Progenitor cell of endocrine pancreas (in vitro differentiated cells): Measurements from ENCODE around the gene B4GALT5. TPM values are rescaled to one million over a fixed set of nuclear protein-coding genes. Genes with fewer than 3 reads are reported as not detected.

ENCODE experiments used
- DNase-seq: peaks from one replicate; pipeline ENCODE4 v3.0.0; 2021; ENCODE audit warnings: low spot score; ENCODE audit not compliant: unreplicated experiment
- H3K27ac Mint-ChIP-seq: 2 replicates; pipeline ENCODE4 v1.8.0; 2021; ENCODE audit warnings: mild to moderate bottlenecking, moderate library complexity, mixed read lengths
- H3K27me3 Mint-ChIP-seq: 2 replicates; pipeline ENCODE4 v1.8.0; 2021; ENCODE audit warnings: mixed read lengths
- H3K36me3 Mint-ChIP-seq: 2 replicates; pipeline ENCODE4 v1.8.0; 2022; ENCODE audit warnings: mixed read lengths; ENCODE audit not compliant: insufficient read depth
- H3K4me1 Mint-ChIP-seq: 2 replicates; pipeline ENCODE4 v1.8.0; 2021; ENCODE audit warnings: low read depth, mixed read lengths
- H3K4me3 Mint-ChIP-seq: 2 replicates; pipeline ENCODE4 v1.8.0; 2021; ENCODE audit warnings: low read depth, mild to moderate bottlenecking, moderate library complexity, mixed read lengths
- H3K9me3 Mint-ChIP-seq: 2 replicates; pipeline ENCODE4 v1.8.0; 2021; ENCODE audit warnings: low read depth, mixed read lengths
- total RNA-seq: library from RNA; stranded (reverse); gene quantifications from 2 replicates; pipeline ENCODE4 v1.2.1, GENCODE V29; 2021
- TF ChIP-seq, protein P1 (sequence below): fragments of 200-600 bp; sonication (generic); IDR thresholded peaks from one replicate; pipeline ENCODE4 v1.5.0; 2021; ENCODE audit warnings: antibody characterized with exemption, mild to moderate bottlenecking; ENCODE audit not compliant: unreplicated experiment

The B4GALT5 gene
- total RNA-seq, 1 donor from 2014 or later = 58.6 TPM

DNA sequence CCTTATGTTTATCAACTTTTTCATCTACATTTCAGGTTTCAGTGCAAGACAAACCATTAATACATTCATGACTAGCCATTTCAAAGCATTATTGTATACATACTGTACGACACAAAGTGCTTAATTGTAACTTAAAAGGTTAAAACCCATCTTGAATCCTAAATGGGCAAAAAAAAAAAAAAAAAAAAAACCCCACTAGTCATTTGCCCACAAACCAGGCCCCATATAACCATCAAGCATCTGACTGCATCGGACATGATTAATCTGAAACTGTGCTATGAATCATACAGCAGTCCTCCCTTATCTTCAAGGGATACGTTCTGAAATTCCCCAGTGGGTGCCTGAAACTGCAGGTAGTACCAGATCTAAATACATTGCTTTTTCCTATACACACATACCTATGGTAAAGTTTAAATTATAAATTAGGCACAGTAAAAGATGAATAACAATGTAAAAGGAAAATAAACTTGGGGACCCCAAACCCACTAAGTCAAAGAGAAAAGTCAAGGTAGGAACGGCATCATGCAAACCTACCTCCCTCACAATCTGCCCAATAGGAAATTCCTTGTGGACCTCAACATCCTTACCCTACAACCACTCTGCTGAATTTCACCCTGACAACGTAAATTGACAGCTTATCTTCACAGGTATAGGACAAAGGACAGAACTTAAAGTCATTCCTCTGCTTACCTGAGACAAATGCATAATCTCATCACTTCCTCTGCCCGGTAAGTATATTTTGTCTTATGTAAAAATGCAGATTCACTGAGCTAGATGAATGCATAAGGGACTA, 14.3 kb downstream of the B4GALT5 start:
- peak overlapping the region; percentile 62 for H3K27ac Mint-ChIP-seq
- H3K4me3 Mint-ChIP-seq = no peak overlapping the region
- H3K36me3 Mint-ChIP-seq = no peaks in the 10 kb centered on the region
- H3K4me1 Mint-ChIP-seq = peaks cover 26% of the 10 kb centered on the region
- TF ChIP-seq, protein P1, sequence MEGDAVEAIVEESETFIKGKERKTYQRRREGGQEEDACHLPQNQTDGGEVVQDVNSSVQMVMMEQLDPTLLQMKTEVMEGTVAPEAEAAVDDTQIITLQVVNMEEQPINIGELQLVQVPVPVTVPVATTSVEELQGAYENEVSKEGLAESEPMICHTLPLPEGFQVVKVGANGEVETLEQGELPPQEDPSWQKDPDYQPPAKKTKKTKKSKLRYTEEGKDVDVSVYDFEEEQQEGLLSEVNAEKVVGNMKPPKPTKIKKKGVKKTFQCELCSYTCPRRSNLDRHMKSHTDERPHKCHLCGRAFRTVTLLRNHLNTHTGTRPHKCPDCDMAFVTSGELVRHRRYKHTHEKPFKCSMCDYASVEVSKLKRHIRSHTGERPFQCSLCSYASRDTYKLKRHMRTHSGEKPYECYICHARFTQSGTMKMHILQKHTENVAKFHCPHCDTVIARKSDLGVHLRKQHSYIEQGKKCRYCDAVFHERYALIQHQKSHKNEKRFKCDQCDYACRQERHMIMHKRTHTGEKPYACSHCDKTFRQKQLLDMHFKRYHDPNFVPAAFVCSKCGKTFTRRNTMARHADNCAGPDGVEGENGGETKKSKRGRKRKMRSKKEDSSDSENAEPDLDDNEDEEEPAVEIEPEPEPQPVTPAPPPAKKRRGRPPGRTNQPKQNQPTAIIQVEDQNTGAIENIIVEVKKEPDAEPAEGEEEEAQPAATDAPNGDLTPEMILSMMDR = no peak
- H3K9me3 Mint-ChIP-seq = no peaks in the 10 kb centered on the region
- H3K27me3 Mint-ChIP-seq = no peaks in the 10 kb centered on the region
- no peak for DNase-seq

DNA sequence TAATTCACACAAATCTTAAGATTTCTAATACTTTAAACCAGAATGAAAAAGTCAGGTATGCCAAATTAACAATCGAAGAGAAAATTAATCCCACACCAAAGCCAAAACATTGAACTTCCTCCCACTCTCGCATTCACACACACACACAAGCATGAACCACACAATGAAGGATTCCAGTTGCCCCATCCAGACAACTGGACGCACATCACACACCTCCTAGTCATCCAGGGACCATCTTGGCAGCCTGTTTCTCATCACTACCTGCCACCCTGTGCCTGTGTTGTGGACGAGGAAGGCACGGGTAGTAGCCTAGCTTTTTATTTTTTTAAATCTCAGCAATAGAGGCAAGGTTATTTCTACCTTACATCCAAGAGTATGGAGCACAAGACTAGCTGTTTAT, 15.2 kb downstream of the B4GALT5 start:
- Mint-ChIP-seq H3K27me3 (no peaks in the 10 kb centered on the region), H3K36me3 (no peaks in the 10 kb centered on the region), H3K4me1 (peaks cover 26% of the 10 kb centered on the region), H3K27ac (no peak overlapping the region), H3K4me3 (no peak overlapping the region), H3K9me3 (no peaks in the 10 kb centered on the region)
- TF ChIP-seq, protein P1 = no peak
- DNase-seq = no peak

DNA sequence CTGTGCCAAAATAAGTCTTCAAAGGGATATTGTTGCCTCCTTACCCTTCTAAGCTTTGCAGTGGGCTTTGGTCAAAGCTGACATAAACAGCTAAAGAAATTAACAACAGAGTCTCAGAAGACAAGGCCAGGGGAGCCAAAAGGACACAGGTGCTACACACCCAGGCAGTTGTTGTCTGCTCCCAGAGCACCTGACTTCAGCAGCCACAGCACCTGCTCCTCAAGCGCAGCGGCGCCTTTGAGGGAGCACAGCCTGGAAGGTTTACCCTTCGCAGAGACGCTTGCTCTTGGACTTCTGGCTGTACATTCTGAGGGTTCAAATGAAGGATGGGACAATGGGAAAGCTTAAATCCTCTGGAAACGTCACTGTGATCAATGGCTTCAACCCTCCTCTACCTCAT, 16.6 kb downstream of the B4GALT5 start:
- H3K9me3 Mint-ChIP-seq = no peaks in the 10 kb centered on the region
- DNase-seq = no peak
- no peaks in the 10 kb centered on the region for H3K36me3 Mint-ChIP-seq
- no peak overlapping the region for H3K4me3 Mint-ChIP-seq
- H3K27me3 Mint-ChIP-seq = no peaks in the 10 kb centered on the region
- H3K4me1 Mint-ChIP-seq = peaks cover 24% of the 10 kb centered on the region
- TF ChIP-seq, protein P1 = no peak
- peak overlapping the region; percentile 40 for H3K27ac Mint-ChIP-seq

DNA sequence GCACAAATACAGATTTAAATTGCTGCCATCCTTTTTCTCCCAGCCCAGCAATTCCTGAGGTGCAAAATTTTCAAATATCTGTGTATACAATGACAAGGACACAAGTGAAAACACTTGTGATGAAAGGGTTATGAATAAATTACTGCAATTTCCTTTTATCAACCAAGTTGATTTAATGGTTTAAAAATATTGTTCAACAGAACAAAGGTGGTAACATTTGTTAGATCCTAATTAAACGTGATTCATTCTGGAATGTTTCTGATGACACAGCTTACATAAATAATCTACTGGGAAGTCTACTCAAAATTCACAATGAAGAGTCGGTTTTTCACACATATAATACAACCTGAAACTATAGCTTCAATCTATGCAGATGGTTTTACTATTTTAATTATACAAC, 17.1 kb downstream of the B4GALT5 start:
- no peaks in the 10 kb centered on the region for H3K27me3 Mint-ChIP-seq
- H3K4me3 Mint-ChIP-seq = no peak overlapping the region
- H3K27ac Mint-ChIP-seq = no peak overlapping the region
- TF ChIP-seq, protein P1 = no peak
- no peaks in the 10 kb centered on the region for H3K36me3 Mint-ChIP-seq
- H3K4me1 Mint-ChIP-seq = peaks cover 27% of the 10 kb centered on the region
- H3K9me3 Mint-ChIP-seq = no peaks in the 10 kb centered on the region
- DNase-seq = no peak

DNA sequence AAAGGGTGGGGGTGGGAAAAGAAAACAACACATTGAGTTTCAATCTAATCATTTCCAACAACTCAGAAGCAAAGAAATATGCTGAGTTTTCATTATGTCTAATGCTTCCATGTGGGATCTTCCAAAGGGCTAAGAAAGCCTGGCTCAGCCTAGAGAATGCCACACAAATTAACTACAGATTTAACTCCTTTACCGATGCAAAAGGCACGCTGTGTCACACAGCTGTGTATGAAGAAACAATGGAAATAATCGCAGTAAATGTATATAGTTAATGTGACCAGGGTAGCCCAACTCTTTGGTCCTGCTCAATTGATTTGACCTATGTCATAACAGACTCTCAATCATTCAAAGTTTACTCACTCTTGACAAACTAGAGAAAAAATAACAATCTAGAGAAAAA, 17.8 kb downstream of the B4GALT5 start:
- peaks cover 33% of the 10 kb centered on the region for H3K4me1 Mint-ChIP-seq
- H3K27ac Mint-ChIP-seq = no peak overlapping the region
- DNase-seq = no peak
- H3K4me3 Mint-ChIP-seq = no peak overlapping the region
- no peaks in the 10 kb centered on the region for H3K36me3 Mint-ChIP-seq
- no peaks in the 10 kb centered on the region for H3K9me3 Mint-ChIP-seq
- no peaks in the 10 kb centered on the region for H3K27me3 Mint-ChIP-seq
- TF ChIP-seq, protein P1 = no peak
